Measurements from ENCODE around the gene TMEM123. TPM values are rescaled to one million over a fixed set of nuclear protein-coding genes. Genes with fewer than 3 reads are reported as not detected.
"Not testable (repeated sequence)": the region's sequence is repeated elsewhere in the genome, so short reads cannot be mapped to it uniquely, and the experiment has no call there.

TMEM123 gene
- polyA plus RNA-seq, 1 donor = 141 TPM

DNA sequence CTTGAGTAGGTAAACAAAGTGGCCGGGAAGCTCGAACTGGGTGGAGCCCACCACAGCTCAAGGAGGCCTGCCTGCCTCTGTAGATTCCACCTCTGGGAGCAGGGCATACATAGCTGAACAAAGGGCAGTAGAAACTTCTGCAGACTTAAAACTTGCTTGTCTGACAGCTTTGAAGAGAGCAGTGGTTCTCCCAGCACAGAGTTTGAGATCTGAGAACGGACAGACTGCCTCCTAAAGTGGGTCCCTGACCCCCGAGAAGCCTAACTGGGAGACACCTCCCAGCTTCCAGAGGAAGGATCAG, 13.6 kb downstream of the TMEM123 start:
- not testable (repeated sequence) for H3K4me3 ChIP-seq (ENCODE audit: low read length); H3K9me3 ChIP-seq (ENCODE audit: control insufficient read depth, low read depth, low read length); H3K27me3 ChIP-seq (ENCODE audit: control insufficient read depth, insufficient read depth, low read length); H3K36me3 ChIP-seq (ENCODE audit: control insufficient read depth, insufficient read depth, low read length); H3K27ac ChIP-seq (ENCODE audit: low read length); DNase-seq; H3K4me1 ChIP-seq (ENCODE audit: control insufficient read depth, insufficient read depth, low read length)
- WGBS (ENCODE audit: insufficient coverage, low lambda C conversion rate) = no CpG with 5 or more reads among the region's 4 CpGs

DNA sequence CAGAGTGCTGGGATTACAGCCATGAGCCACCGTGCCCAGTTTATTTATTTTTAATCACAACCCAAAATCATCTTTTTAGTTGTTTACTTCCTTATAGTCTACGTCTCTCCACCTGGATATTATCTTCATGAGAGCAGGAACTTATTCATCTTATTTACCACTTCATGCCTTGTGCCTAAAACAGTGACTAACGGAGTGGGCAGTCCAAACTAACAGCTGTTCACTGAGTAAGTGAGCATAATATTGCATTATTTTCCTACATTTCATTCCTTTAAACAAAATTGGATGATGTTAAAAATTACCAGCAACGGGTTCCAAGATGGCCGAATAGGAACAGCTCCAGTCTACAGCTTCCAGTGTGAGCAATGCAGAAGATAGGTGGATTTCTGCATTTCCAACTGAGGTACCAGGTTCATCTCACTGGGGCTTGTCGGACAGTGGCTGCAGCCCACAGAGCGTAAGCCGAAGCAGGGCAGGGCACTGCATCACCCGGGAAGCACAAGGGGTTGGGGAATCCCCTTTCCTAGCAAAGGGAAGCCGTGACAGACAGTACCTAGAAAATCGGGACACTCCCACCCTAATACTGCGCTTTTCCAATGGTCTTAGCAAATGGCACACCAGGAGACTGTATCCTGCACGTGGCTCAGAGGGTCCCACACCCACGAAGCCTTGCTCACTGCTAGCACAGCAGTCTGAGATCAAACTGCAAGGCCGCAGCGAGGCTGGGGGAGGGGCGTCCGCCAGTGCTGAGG, 14.1 kb downstream of the TMEM123 start:
- H3K36me3 ChIP-seq (ENCODE audit: control insufficient read depth, insufficient read depth, low read length) = peaks cover 8% of the 10 kb centered on the region
- no peaks in the 10 kb centered on the region for H3K4me1 ChIP-seq (ENCODE audit: control insufficient read depth, insufficient read depth, low read length)
- DNase-seq = no peak
- H3K27ac ChIP-seq (ENCODE audit: low read length) = no peak overlapping the region
- H3K4me3 ChIP-seq (ENCODE audit: low read length) = no peak overlapping the region
- WGBS (ENCODE audit: insufficient coverage, low lambda C conversion rate) = 88% methylated on average over 2 of the region's 18 CpGs
- no peaks in the 10 kb centered on the region for H3K27me3 ChIP-seq (ENCODE audit: control insufficient read depth, insufficient read depth, low read length)
- peaks cover 6% of the 10 kb centered on the region for H3K9me3 ChIP-seq (ENCODE audit: control insufficient read depth, low read depth, low read length)

DNA sequence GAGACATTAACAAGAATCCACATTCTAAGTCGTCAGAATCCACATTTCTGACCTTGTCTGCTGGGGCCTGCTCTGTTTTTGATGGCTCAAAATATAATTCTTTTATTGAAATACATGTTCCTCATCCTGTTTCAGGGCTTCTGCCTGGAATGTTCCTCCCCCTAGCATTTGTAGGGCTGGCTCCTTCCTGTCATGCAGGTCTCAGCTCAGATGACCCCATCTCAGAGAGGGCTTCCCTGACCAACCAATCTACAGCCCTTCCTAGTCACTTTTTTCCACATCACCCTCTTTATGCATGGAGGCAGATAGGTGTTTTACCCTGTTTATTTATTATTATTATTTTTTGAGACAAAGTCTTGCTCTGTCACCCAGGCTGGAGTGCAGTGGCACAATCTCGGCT, 14.8 kb downstream of the TMEM123 start:
- Histone ChIP-seq H3K27ac (ENCODE audit: low read length) (no peak overlapping the region), H3K4me1 (ENCODE audit: control insufficient read depth, insufficient read depth, low read length) (no peaks in the 10 kb centered on the region), H3K36me3 (ENCODE audit: control insufficient read depth, insufficient read depth, low read length) (peaks cover 11% of the 10 kb centered on the region), H3K9me3 (ENCODE audit: control insufficient read depth, low read depth, low read length) (peaks cover 10% of the 10 kb centered on the region), H3K27me3 (ENCODE audit: control insufficient read depth, insufficient read depth, low read length) (no peaks in the 10 kb centered on the region), H3K4me3 (ENCODE audit: low read length) (no peak overlapping the region)
- no peak for DNase-seq
- no CpG with 5 or more reads among the region's 2 CpGs for WGBS (ENCODE audit: insufficient coverage, low lambda C conversion rate)

DNA sequence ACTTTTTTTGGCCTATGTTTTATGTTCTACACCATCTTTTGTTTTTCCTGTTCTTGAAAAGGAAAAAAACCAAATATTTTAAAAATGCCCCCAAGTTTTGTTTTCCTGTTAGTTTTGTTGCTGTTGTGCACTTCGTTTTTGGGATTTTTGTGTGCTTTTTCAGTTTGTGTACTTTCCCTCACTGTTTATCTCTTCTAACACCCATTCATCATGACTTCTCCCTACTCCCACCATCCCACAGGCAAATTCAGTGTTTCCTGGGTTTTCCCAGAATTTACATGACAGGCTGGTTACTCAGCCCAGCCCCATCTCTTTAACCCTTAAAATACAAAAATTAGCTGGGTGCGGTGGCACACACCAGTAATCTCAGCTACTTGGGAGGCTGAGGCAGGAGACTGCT, 15.6 kb downstream of the TMEM123 start:
- Histone ChIP-seq H3K4me3 (ENCODE audit: low read length) (no peak overlapping the region), H3K4me1 (ENCODE audit: control insufficient read depth, insufficient read depth, low read length) (no peaks in the 10 kb centered on the region), H3K36me3 (ENCODE audit: control insufficient read depth, insufficient read depth, low read length) (peaks cover 14% of the 10 kb centered on the region), H3K27me3 (ENCODE audit: control insufficient read depth, insufficient read depth, low read length) (no peaks in the 10 kb centered on the region), H3K9me3 (ENCODE audit: control insufficient read depth, low read depth, low read length) (peaks cover 13% of the 10 kb centered on the region), H3K27ac (ENCODE audit: low read length) (no peak overlapping the region)
- DNase-seq = no peak
- 88% methylated on average over 1 of the region's 2 CpGs for WGBS (ENCODE audit: insufficient coverage, low lambda C conversion rate)

DNA sequence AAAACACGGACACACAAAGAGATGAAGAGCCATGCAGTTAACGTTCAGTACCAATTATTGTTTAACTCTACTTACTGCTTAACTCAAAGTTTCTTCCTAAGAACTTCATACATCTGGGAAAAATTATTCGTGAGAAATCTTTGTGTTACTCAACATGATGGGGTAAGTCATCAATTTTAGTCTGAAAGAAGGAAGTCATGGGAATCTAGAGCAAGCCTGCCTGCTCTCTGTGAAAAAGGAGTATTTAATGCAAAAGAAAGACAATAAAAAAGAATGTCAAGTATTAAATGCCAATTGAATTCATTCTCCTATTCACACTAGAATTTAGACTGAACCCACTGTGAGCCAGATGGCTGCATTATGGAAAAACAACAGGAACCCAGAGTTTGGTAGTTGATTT, 16.0 kb downstream of the TMEM123 start:
- DNase-seq = no peak
- WGBS (ENCODE audit: insufficient coverage, low lambda C conversion rate) = 100% methylated on average over 1 of the region's 3 CpGs
- no peak overlapping the region for H3K4me3 ChIP-seq (ENCODE audit: low read length)
- H3K27me3 ChIP-seq (ENCODE audit: control insufficient read depth, insufficient read depth, low read length) = no peaks in the 10 kb centered on the region
- H3K36me3 ChIP-seq (ENCODE audit: control insufficient read depth, insufficient read depth, low read length) = peaks cover 14% of the 10 kb centered on the region
- peaks cover 13% of the 10 kb centered on the region for H3K9me3 ChIP-seq (ENCODE audit: control insufficient read depth, low read depth, low read length)
- no peak overlapping the region for H3K27ac ChIP-seq (ENCODE audit: low read length)
- H3K4me1 ChIP-seq (ENCODE audit: control insufficient read depth, insufficient read depth, low read length) = no peaks in the 10 kb centered on the region

DNA sequence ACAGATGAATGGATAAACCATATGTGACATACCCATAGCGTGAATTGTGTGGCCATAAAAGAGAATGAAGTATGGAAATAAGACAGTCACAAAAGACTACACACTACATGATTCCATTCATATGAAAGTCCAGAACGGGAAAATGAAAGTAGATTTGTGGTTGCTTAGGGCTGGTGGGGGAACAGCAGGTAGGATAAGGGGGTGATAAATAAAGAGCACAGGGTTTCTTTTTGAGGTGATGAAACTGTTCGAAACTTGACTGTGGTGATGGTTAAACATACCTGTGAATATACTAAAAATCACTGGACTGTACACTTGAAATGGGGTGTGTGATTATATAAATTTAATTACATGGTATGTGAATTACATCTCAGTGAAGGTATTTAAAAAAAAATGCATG, 16.9 kb downstream of the TMEM123 start:
- Histone ChIP-seq H3K4me3 (ENCODE audit: low read length) (no peak overlapping the region), H3K4me1 (ENCODE audit: control insufficient read depth, insufficient read depth, low read length) (no peaks in the 10 kb centered on the region), H3K27ac (ENCODE audit: low read length) (no peak overlapping the region), H3K9me3 (ENCODE audit: control insufficient read depth, low read depth, low read length) (peaks cover 13% of the 10 kb centered on the region), H3K27me3 (ENCODE audit: control insufficient read depth, insufficient read depth, low read length) (no peaks in the 10 kb centered on the region), H3K36me3 (ENCODE audit: control insufficient read depth, insufficient read depth, low read length) (peaks cover 17% of the 10 kb centered on the region)
- no peak for DNase-seq
- WGBS (ENCODE audit: insufficient coverage, low lambda C conversion rate) = 100% methylated on average over 1 of the region's 3 CpGs

DNA sequence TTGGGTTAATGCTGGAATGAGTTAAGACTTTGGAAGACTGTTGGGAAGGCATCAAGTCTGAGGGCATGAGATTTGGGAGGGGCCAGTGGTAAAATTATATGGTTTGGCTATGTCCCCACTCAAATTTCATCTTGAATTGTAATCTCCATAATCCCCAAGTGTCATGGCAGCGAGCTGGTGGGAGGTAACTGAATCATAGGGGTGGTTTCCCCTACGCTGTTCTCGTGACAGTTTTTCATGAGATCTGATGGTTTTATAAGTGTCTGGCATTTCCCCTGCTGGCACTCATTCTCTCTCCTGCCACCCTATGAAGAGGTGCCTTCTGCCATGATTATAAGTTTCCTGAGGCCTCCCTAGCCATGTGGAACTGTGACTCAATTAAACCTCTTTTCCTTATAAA, 19.0 kb downstream of the TMEM123 start:
- no CpG with 5 or more reads among the region's 3 CpGs for WGBS (ENCODE audit: insufficient coverage, low lambda C conversion rate)
- H3K36me3 ChIP-seq (ENCODE audit: control insufficient read depth, insufficient read depth, low read length) = peaks cover 22% of the 10 kb centered on the region
- not testable (repeated sequence) for H3K27ac ChIP-seq (ENCODE audit: low read length); H3K4me1 ChIP-seq (ENCODE audit: control insufficient read depth, insufficient read depth, low read length); H3K4me3 ChIP-seq (ENCODE audit: low read length); H3K9me3 ChIP-seq (ENCODE audit: control insufficient read depth, low read depth, low read length); DNase-seq; H3K27me3 ChIP-seq (ENCODE audit: control insufficient read depth, insufficient read depth, low read length)

DNA sequence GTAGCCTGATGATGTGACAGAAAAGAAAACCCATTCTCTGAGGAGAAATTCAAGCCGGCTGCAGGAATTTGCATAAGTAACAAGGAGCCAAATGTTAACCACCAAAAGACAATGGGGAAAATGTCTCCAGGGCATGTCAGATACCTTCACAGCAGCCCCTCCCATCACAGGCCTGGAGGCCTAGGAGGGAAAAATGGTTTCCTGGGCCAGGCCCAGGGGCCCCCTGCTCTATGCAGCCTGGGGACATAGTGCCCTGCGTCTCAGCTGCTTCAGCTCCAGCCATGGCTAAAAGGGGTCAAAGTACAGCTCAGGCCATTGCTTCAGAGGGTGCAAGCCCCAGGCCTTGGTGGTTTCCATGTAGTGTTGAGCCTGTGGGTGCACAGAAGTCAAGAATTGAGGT, 20.0 kb downstream of the TMEM123 start:
- H3K27ac ChIP-seq (ENCODE audit: low read length); H3K9me3 ChIP-seq (ENCODE audit: control insufficient read depth, low read depth, low read length); DNase-seq; H3K4me3 ChIP-seq (ENCODE audit: low read length); H3K4me1 ChIP-seq (ENCODE audit: control insufficient read depth, insufficient read depth, low read length); H3K27me3 ChIP-seq (ENCODE audit: control insufficient read depth, insufficient read depth, low read length): not testable (repeated sequence)
- H3K36me3 ChIP-seq (ENCODE audit: control insufficient read depth, insufficient read depth, low read length) = peaks cover 15% of the 10 kb centered on the region
- WGBS (ENCODE audit: insufficient coverage, low lambda C conversion rate) = no CpG with 5 or more reads among the region's 2 CpGs

DNA sequence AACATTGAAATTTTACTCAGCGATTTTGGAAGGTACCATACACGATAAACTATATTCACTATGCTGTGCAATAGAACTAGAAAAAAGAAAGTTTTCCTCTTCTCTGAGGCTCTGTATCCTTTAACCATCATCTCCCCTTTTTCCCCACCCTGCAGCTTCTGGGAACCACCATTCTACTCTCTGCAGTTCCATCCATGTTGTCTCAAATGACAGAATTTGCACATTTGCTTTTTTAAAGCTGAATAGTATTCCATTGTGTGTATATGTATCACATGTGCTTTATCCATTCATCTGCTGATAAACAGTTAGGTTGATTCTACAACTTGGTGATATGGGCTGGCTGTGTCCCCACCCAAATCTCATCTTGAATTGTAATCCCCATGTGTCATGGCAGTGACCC, 21.2 kb downstream of the TMEM123 start:
- Histone ChIP-seq H3K36me3 (ENCODE audit: control insufficient read depth, insufficient read depth, low read length) (peaks cover 15% of the 10 kb centered on the region), H3K9me3 (ENCODE audit: control insufficient read depth, low read depth, low read length) (peaks cover 7% of the 10 kb centered on the region), H3K4me1 (ENCODE audit: control insufficient read depth, insufficient read depth, low read length) (no peaks in the 10 kb centered on the region), H3K4me3 (ENCODE audit: low read length) (no peak overlapping the region), H3K27ac (ENCODE audit: low read length) (no peak overlapping the region), H3K27me3 (ENCODE audit: control insufficient read depth, insufficient read depth, low read length) (no peaks in the 10 kb centered on the region)
- no CpG with 5 or more reads among the region's 2 CpGs for WGBS (ENCODE audit: insufficient coverage, low lambda C conversion rate)
- DNase-seq = no peak

DNA sequence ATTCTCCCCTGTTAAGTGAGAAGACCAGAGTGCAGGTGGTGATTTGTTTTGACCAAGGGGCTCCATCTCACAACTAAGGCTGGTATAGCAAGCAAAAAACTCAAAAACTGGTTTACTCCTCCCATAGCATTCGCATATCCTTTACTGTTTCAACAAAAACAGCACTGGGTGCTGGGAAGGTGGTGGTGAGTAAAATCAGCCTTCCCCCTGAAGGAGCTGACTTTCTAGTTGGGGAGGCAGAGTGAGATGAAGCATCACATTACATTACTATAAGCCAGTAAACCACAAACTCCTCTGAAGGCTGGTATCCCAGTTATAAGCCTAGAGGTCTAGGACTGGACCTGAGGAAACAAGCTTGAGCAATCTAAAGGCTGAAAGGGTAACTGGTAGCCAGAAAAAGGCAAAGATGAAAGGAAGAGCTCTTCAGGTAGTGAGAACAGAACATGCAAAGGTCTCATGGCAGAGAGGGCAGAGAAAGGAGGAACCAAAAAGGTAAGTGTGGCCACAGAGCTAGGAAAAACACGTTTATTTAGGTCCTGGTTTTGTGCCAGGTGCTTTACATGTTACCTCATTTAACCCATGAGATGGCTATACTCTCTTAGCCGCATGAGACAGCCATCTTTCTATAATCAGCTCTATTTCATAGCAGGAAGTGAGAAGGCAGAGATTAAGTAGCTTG, 22.3 kb downstream of the TMEM123 start:
- Histone ChIP-seq H3K27me3 (ENCODE audit: control insufficient read depth, insufficient read depth, low read length) (no peaks in the 10 kb centered on the region), H3K27ac (ENCODE audit: low read length) (no peak overlapping the region), H3K4me3 (ENCODE audit: low read length) (no peak overlapping the region), H3K36me3 (ENCODE audit: control insufficient read depth, insufficient read depth, low read length) (peaks cover 15% of the 10 kb centered on the region), H3K9me3 (ENCODE audit: control insufficient read depth, low read depth, low read length) (peaks cover 7% of the 10 kb centered on the region), H3K4me1 (ENCODE audit: control insufficient read depth, insufficient read depth, low read length) (no peaks in the 10 kb centered on the region)
- DNase-seq = no peak
- no CpG with 5 or more reads among the region's 3 CpGs for WGBS (ENCODE audit: insufficient coverage, low lambda C conversion rate)

DNA sequence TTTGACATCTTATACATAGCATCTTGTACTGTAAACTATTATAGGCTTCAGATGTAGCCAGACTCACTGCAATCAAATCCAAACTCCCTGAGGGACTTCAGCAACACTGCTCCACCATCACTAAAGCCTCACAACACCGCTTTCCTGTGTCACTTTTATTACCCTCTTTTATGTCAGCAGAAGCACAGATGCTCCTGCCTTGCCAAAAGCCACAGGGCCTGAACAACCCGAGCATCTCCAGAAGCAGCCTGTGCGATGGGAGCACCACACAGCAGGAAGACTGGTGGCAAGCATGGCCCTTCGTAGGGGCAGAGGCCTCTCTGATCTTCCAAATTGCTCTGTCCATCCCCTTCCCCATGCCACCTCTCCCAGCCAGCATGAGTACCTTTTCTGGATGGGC, 22.9 kb downstream of the TMEM123 start:
- H3K9me3 ChIP-seq (ENCODE audit: control insufficient read depth, low read depth, low read length) = peaks cover 7% of the 10 kb centered on the region
- no CpG with 5 or more reads among the region's 4 CpGs for WGBS (ENCODE audit: insufficient coverage, low lambda C conversion rate)
- H3K27me3 ChIP-seq (ENCODE audit: control insufficient read depth, insufficient read depth, low read length) = no peaks in the 10 kb centered on the region
- H3K4me1 ChIP-seq (ENCODE audit: control insufficient read depth, insufficient read depth, low read length) = no peaks in the 10 kb centered on the region
- no peak overlapping the region for H3K4me3 ChIP-seq (ENCODE audit: low read length)
- H3K27ac ChIP-seq (ENCODE audit: low read length) = no peak overlapping the region
- H3K36me3 ChIP-seq (ENCODE audit: control insufficient read depth, insufficient read depth, low read length) = peaks cover 16% of the 10 kb centered on the region
- DNase-seq = no peak

Measured in large intestine (tissue), 3 donors.